ENCODE measurements around the gene TBC1D9B. TPM values are rescaled to one million over a fixed set of nuclear protein-coding genes. Genes with fewer than 3 reads are reported as not detected.

Gene TBC1D9B
- total and polyA plus RNA-seq, 2 experiments from 2014 or later: 77.0 to 97.3 TPM

GRCh38 chr5:179923436-179923835 is 15.7 kb upstream of the TBC1D9B start:
- Histone ChIP-seq H4K20me1 (ENCODE audit: insufficient read depth, poor library complexity, severe bottlenecking) (no peaks in the 10 kb centered on the region), H3K36me3 (replicated peaks; ENCODE audit: insufficient read depth, low read depth) (no peaks in the 10 kb centered on the region), H3K4me2 (no peak overlapping the region), H3K4me1 (ENCODE audit: insufficient read depth) (no peaks in the 10 kb centered on the region), H3K79me2 (no peaks in the 10 kb centered on the region), H3K27ac (no peak overlapping the region), H2AFZ (no peak overlapping the region), H3K9me3 (ENCODE audit: low read depth) (no peaks in the 10 kb centered on the region), H3K27me3 (no peaks in the 10 kb centered on the region), H3K9me2 (replicated peaks; ENCODE audit: insufficient read depth) (no peaks in the 10 kb centered on the region), H3K4me3 (no peak overlapping the region)
- 96% methylated on average over 6 of the region's 6 CpGs for WGBS (ENCODE audit: low lambda C conversion rate, missing lambda C conversion rate)
- TF ChIP-seq, protein P1, sequence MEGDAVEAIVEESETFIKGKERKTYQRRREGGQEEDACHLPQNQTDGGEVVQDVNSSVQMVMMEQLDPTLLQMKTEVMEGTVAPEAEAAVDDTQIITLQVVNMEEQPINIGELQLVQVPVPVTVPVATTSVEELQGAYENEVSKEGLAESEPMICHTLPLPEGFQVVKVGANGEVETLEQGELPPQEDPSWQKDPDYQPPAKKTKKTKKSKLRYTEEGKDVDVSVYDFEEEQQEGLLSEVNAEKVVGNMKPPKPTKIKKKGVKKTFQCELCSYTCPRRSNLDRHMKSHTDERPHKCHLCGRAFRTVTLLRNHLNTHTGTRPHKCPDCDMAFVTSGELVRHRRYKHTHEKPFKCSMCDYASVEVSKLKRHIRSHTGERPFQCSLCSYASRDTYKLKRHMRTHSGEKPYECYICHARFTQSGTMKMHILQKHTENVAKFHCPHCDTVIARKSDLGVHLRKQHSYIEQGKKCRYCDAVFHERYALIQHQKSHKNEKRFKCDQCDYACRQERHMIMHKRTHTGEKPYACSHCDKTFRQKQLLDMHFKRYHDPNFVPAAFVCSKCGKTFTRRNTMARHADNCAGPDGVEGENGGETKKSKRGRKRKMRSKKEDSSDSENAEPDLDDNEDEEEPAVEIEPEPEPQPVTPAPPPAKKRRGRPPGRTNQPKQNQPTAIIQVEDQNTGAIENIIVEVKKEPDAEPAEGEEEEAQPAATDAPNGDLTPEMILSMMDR (IDR thresholded peaks at IDR 0.05; ENCODE audit: poor library complexity): no peak
- no peak for TF ChIP-seq EZH2phosphoT487 (IDR thresholded peaks at IDR 0.05; ENCODE audit: low read depth, severe bottlenecking, unreplicated experiment)
- DNase-seq (ENCODE audit: low spot score): no peak

DNA sequence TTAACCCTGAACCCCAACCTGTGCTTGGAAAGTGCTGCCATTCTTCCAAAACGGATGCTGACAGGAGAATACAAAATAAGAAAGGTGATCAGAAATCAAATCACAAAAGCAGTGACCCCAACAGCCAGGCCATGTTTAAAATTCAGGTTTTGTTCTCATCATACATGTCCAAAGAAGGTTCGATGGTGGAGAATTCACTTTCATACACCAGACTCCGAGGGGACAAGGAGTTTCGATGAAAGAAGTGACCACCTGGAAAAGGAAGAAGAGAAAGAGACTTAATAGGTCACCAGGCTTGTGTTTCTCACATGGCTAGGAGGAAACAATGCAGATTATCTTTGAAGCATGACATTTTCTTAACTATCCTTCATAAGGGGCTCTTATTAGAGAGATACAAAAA is 12.5 kb upstream of the TBC1D9B start:
- no peak overlapping the region for H3K27ac ChIP-seq
- H4K20me1 ChIP-seq (ENCODE audit: insufficient read depth, poor library complexity, severe bottlenecking): no peaks in the 10 kb centered on the region
- 95% methylated on average over 4 of the region's 4 CpGs for WGBS (ENCODE audit: low lambda C conversion rate, missing lambda C conversion rate)
- H3K9me3 ChIP-seq (ENCODE audit: low read depth): no peaks in the 10 kb centered on the region
- no peak overlapping the region for H2AFZ ChIP-seq
- H3K9me2 ChIP-seq (replicated peaks; ENCODE audit: insufficient read depth): no peaks in the 10 kb centered on the region
- TF ChIP-seq EZH2 (IDR thresholded peaks at IDR 0.05; ENCODE audit: borderline replicate concordance) (no peak), EZH2phosphoT487 (IDR thresholded peaks at IDR 0.05; ENCODE audit: low read depth, severe bottlenecking, unreplicated experiment) (no peak)
- TF ChIP-seq, protein P1 (IDR thresholded peaks at IDR 0.05; ENCODE audit: poor library complexity): no peak
- no peaks in the 10 kb centered on the region for H3K27me3 ChIP-seq
- H3K36me3 ChIP-seq (replicated peaks; ENCODE audit: insufficient read depth, low read depth): no peaks in the 10 kb centered on the region
- no peak for DNase-seq (ENCODE audit: low spot score)
- no peaks in the 10 kb centered on the region for H3K4me1 ChIP-seq (ENCODE audit: insufficient read depth)
- no peak overlapping the region for H3K4me2 ChIP-seq
- no peak overlapping the region for H3K4me3 ChIP-seq
- no peaks in the 10 kb centered on the region for H3K79me2 ChIP-seq

DNA sequence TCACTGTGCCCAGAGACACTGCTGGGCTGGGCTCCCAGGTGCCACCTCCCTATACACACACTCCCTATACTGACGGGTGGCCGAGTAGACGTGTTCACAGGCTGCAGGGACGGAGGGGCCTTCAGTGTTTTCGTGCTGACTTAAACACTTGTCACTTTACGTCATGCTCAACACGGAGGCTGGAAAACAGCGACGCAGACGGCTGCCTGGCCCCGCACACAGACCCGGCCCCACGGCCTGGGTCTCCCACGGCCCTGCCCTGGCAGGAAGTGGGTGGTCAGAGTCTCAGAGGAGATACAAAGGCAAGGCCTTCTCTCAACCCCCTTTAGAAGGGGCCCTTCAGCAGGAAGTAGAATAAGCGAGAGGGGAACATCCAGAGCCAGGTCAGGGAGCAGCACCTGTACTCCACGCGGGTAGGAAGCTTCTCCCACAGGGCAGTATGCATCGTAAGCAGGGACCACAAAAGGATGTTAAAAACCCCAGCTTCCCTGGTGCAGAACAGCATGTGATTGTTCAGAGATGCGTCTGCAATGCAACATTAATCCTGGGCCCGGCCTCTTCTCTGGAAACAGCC is 11.9 kb upstream of the TBC1D9B start:
- Histone ChIP-seq H3K9me3 (ENCODE audit: low read depth) (no peaks in the 10 kb centered on the region), H3K27ac (no peak overlapping the region), H3K27me3 (no peaks in the 10 kb centered on the region), H3K36me3 (replicated peaks; ENCODE audit: insufficient read depth, low read depth) (no peaks in the 10 kb centered on the region), H3K79me2 (no peaks in the 10 kb centered on the region), H3K9me2 (replicated peaks; ENCODE audit: insufficient read depth) (no peaks in the 10 kb centered on the region), H3K4me2 (no peak overlapping the region), H3K4me3 (no peak overlapping the region), H3K4me1 (ENCODE audit: insufficient read depth) (no peaks in the 10 kb centered on the region), H2AFZ (no peak overlapping the region), H4K20me1 (ENCODE audit: insufficient read depth, poor library complexity, severe bottlenecking) (no peaks in the 10 kb centered on the region)
- WGBS (ENCODE audit: low lambda C conversion rate, missing lambda C conversion rate): 93% methylated on average over 20 of the region's 20 CpGs
- TF ChIP-seq, protein P1 (IDR thresholded peaks at IDR 0.05; ENCODE audit: poor library complexity): no peak
- no peak for TF ChIP-seq EZH2phosphoT487 (IDR thresholded peaks at IDR 0.05; ENCODE audit: low read depth, severe bottlenecking, unreplicated experiment)
- no peak for TF ChIP-seq EZH2 (IDR thresholded peaks at IDR 0.05; ENCODE audit: borderline replicate concordance)
- no peak for DNase-seq (ENCODE audit: low spot score)

Measured in hepatocyte (in vitro differentiated cells).